SU-DHL-6 (cell line): Measurements from ENCODE around the gene RANGAP1.

Experiments
- EZH2phosphoT487 ChIP-seq: fragments of 200-600 bp; sonication (generic), shearing (Covaris generic); conservative IDR thresholded peaks from 2 replicates; pipeline ENCODE4 v1.6.1; 2018; ENCODE audit warnings: mild to moderate bottlenecking, antibody characterized with exemption, low read length, moderate library complexity, mixed read lengths
- TF ChIP-seq, protein P1 (sequence below): fragments of 200-600 bp; sonication (generic); IDR thresholded peaks from one replicate; pipeline ENCODE4 v1.5.1; 2017; ENCODE audit warnings: antibody characterized with exemption, mild to moderate bottlenecking, low read length, moderate library complexity; ENCODE audit not compliant: insufficient read depth, poor library complexity, severe bottlenecking

DNA sequence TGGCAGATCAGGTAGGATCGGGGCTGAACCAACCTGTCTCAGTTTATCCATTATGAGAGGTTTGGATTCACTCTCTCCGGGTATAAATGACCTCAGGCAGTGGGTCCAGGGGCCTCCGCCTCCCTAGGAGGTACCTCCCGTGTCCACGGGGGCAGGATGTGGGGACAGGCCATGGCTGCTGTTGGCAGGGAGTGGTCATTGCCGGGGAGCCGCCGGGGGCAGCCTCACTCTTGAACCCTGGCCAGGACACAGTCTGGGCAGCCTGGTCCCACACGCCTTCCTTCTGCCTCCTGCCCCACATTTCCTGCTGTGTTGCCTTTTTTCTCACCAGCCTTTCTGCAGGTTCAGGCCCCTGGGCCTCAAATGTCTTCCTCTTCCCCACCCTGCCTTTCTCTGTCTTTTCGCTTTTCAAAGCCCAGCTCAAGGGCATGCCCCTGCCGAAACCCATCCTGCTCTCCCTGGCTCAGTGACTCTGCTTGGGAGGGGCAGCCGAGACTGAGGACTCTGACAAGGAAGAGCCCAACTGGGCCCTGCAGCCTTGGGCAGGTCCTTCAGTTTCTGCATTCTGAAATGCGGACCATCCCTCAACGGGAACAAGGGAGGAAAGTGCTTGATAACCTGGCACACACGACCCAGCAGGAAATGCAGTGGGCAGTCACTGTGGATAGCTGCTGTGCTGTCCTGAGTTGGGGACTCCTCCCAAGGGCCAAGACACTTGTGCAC lies 46.4 kb upstream of the RANGAP1 start:
- TF ChIP-seq, protein P1, sequence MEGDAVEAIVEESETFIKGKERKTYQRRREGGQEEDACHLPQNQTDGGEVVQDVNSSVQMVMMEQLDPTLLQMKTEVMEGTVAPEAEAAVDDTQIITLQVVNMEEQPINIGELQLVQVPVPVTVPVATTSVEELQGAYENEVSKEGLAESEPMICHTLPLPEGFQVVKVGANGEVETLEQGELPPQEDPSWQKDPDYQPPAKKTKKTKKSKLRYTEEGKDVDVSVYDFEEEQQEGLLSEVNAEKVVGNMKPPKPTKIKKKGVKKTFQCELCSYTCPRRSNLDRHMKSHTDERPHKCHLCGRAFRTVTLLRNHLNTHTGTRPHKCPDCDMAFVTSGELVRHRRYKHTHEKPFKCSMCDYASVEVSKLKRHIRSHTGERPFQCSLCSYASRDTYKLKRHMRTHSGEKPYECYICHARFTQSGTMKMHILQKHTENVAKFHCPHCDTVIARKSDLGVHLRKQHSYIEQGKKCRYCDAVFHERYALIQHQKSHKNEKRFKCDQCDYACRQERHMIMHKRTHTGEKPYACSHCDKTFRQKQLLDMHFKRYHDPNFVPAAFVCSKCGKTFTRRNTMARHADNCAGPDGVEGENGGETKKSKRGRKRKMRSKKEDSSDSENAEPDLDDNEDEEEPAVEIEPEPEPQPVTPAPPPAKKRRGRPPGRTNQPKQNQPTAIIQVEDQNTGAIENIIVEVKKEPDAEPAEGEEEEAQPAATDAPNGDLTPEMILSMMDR = no peak
- TF ChIP-seq EZH2phosphoT487 = no peak
